Stomach (tissue), 9 donors: ENCODE data around the gene HSD17B4. TPM values are rescaled to one million over a fixed set of nuclear protein-coding genes. Genes with fewer than 3 reads are reported as not detected.

Source experiments
- DNase-seq, 2 donors: peaks; one replicate each; pipeline versions ENCODE4 v3.0.0 to v3.0.0-alpha.2; 2013 to 2019
- H3K27ac ChIP-seq, 5 donors: fragments of 200-600 bp in 4 of 5; sonication (generic) in 4 of 5; one replicate each; pipeline ENCODE4 v1.5.1; 2013 to 2019; ENCODE audit warnings: mild to moderate bottlenecking in 1 of 5, moderate library complexity in 1 of 5
- H3K27me3 ChIP-seq, 3 donors: fragments of 200-600 bp; sonication (generic); one replicate each; pipeline ENCODE4 v1.5.1; 2017 to 2019; ENCODE audit warnings: mixed run types in 1 of 3
- H3K36me3 ChIP-seq, 4 donors: fragments of 200-600 bp; sonication (generic); 1 replicate in 3 of 4; 2 replicates in 1 of 4; pipeline ENCODE4 v1.5.1; 2016 to 2019
- H3K4me1 ChIP-seq, 4 donors: fragments of 200-600 bp; sonication (generic); one replicate each; pipeline ENCODE4 v1.5.1; 2016 to 2019
- H3K4me3 ChIP-seq, 4 donors: fragments of 200-600 bp; sonication (generic) in 3 of 4; one replicate each; pipeline ENCODE4 v1.5.1; 2016 to 2019; ENCODE audit warnings: mild to moderate bottlenecking in 1 of 4
- H3K9me3 ChIP-seq, 4 donors: fragments of 200-600 bp; sonication (generic); one replicate each; pipeline ENCODE4 v1.5.1; 2016 to 2019
- CTCF ChIP-seq, 7 experiments: fragments of 450-650 bp in 4 of 7; fragments of 200-600 bp in 3 of 7; sonication (generic) in 3 of 7; IDR thresholded peaks; one replicate each; pipeline ENCODE4 v1.5.1; 2016 to 2019; ENCODE audit warnings: antibody characterized with exemption in 7 of 7, control low read depth in 2 of 7, mild to moderate bottlenecking in 1 of 7
- EP300 ChIP-seq: sonication (generic); formaldehyde crosslinking; IDR thresholded peaks from one replicate; pipeline ENCODE4 v1.6.1; 2017; ENCODE audit warnings: antibody characterized with exemption
- POLR2A ChIP-seq, 4 donors: fragments of 450-650 bp; IDR thresholded peaks; one replicate each; pipeline ENCODE4 v1.6.1; 2016; ENCODE audit warnings: antibody characterized with exemption in 4 of 4, control low read depth in 2 of 4, mild to moderate bottlenecking in 1 of 4, moderate library complexity in 1 of 4
- POLR2AphosphoS5 ChIP-seq, 3 donors: sonication (generic); formaldehyde crosslinking; IDR thresholded peaks; one replicate each; pipeline ENCODE4 v1.6.1; 2016; ENCODE audit warnings: antibody characterized with exemption in 3 of 3
- WGBS, 5 donors: extraction: QIAGEN DNeasy Blood & Tissue Kit in 3 of 5; methylation state at CpG; one replicate each; pipeline versions ENCODE4 v1.1.5 to v1.1.7; 2013 to 2018; 5-methylcytosine and 5-hydroxymethylcytosine counted together
- intact Hi-C: fragments of 100-400 bp; cut with DNase I; formaldehyde crosslinking; loops from one replicate; pipeline ENCODE4 v1.15.1; 2023; ENCODE audit warnings: low total_unique reads
- polyA plus RNA-seq, 3 donors: library from polyadenylated mRNA; stranded (reverse); fragments of 200-250 nt; gene quantifications; one replicate each; pipeline ENCODE4 v1.2.3, GENCODE V29; 2013
- total RNA-seq, 5 donors: library from RNA; depleted of rRNA; stranded (reverse); fragments of >200 nt; gene quantifications; one replicate each; pipeline versions ENCODE4 v1.1.0 to v1.2.3, GENCODE V29; 2014 to 2016
- donor health status: healthy with polysubstance abuse.
- donor health status: Bipolar disorder and iron deficiency.
- donor health status: healthy.

HSD17B4 gene
- total and polyA plus RNA-seq, 8 donors: 64.3 to 274 (median 172) TPM

- TF ChIP-seq CTCF (IDR thresholded peaks at IDR 0.05): no peak
- no peak for TF ChIP-seq POLR2A (IDR thresholded peaks at IDR 0.05)
- no peak for TF ChIP-seq POLR2AphosphoS5 (IDR thresholded peaks at IDR 0.05)
- TF ChIP-seq EP300: no peak
- Histone ChIP-seq H3K4me3 (no peak overlapping the region), H3K9me3 (no peaks in the 10 kb centered on the region), H3K36me3 (peaks cover 10 to 69% (median 64%) of the 10 kb centered on the region in 4 donors), H3K27ac (no peak overlapping the region), H3K4me1 (no peaks in the 10 kb centered on the region), H3K27me3 (no peaks in the 10 kb centered on the region)
- no peak for DNase-seq
- intact Hi-C loops: no loop called here
- 87 to 100% (median 91%) methylated on average over 1 of the region's 1 CpG for WGBS, 5 donors
These were observed 89.4 kb downstream of the HSD17B4 start for GRCh38 chr5:119541716-119542115.

- 94 to 98% (median 96%) methylated on average over 4 of the region's 4 CpGs for WGBS, 5 donors
- DNase-seq: no peak
- Histone ChIP-seq H3K4me3 (no peak overlapping the region), H3K4me1 (no peaks in the 10 kb centered on the region), H3K27ac (no peak overlapping the region), H3K27me3 (no peaks in the 10 kb centered on the region), H3K9me3 (peaks cover 0 to 1% (median 0%) of the 10 kb centered on the region in 4 donors), H3K36me3 (peaks cover 0 to 2% (median 0%) of the 10 kb centered on the region in 4 donors)
- intact Hi-C loops: no loop called here
- TF ChIP-seq POLR2A (IDR thresholded peaks at IDR 0.05): no peak
- no peak for TF ChIP-seq POLR2AphosphoS5 (IDR thresholded peaks at IDR 0.05)
- no peak for TF ChIP-seq EP300
- no peak for TF ChIP-seq CTCF (IDR thresholded peaks at IDR 0.05)
These were observed 99.5 kb downstream of the HSD17B4 start for GRCh38 chr5:119551819-119552218.

GRCh38 chr5:119554597-119554996 lies 102.3 kb downstream of the HSD17B4 start:
- no peaks in the 10 kb centered on the region for H3K27me3 ChIP-seq
- no peak for DNase-seq
- H3K36me3 ChIP-seq: no peaks in the 10 kb centered on the region
- WGBS, 5 donors: 58 to 82% (median 66%) methylated on average over 2 of the region's 2 CpGs
- H3K4me1 ChIP-seq: no peaks in the 10 kb centered on the region
- no peak for TF ChIP-seq CTCF (IDR thresholded peaks at IDR 0.05)
- TF ChIP-seq POLR2A (IDR thresholded peaks at IDR 0.05): no peak
- no peak for TF ChIP-seq EP300
- no peak for TF ChIP-seq POLR2AphosphoS5 (IDR thresholded peaks at IDR 0.05)
- H3K9me3 ChIP-seq: peaks cover 0 to 9% (median 1%) of the 10 kb centered on the region in 4 donors
- H3K4me3 ChIP-seq: no peak overlapping the region
- H3K27ac ChIP-seq: no peak overlapping the region
- intact Hi-C loops: no loop called here

- Histone ChIP-seq H3K9me3 (no peaks in the 10 kb centered on the region), H3K36me3 (no peaks in the 10 kb centered on the region), H3K4me1 (no peaks in the 10 kb centered on the region), H3K4me3 (no peak overlapping the region), H3K27ac (no peak overlapping the region), H3K27me3 (no peaks in the 10 kb centered on the region)
- TF ChIP-seq POLR2A (IDR thresholded peaks at IDR 0.05): no peak
- no peak for TF ChIP-seq EP300
- no peak for TF ChIP-seq CTCF (IDR thresholded peaks at IDR 0.05)
- TF ChIP-seq POLR2AphosphoS5 (IDR thresholded peaks at IDR 0.05): no peak
- intact Hi-C loops: no loop called here
- DNase-seq: no peak
These were observed 118.6 kb downstream of the HSD17B4 start for GRCh38 chr5:119570910-119571309.
